OCI-LY3 (cell line): ENCODE measurements around the gene SLC6A11.

Experiments used
- H2AFZ ChIP-seq: fragments of 200-600, 300-600 bp; shearing (Covaris generic); 2 replicates; pipeline ENCODE4 v1.6.0; 2014; ENCODE audit warnings: antibody characterized with exemption, low read depth, low read length
- H3K27ac ChIP-seq: fragments of 200-600, 300-600 bp; sonication (generic); 2 replicates; pipeline ENCODE4 v1.5.1; 2014; ENCODE audit warnings: mild to moderate bottlenecking, low read length, moderate library complexity, mixed read lengths
- H3K27me3 ChIP-seq: fragments of 200-600, 300-600 bp; sonication (generic); 2 replicates; pipeline ENCODE4 v1.6.1; 2014; ENCODE audit warnings: low read depth, low read length, mixed read lengths
- H3K36me3 ChIP-seq: fragments of 200-600, 300-600 bp; sonication (generic); replicated peaks from 2 replicates; pipeline ENCODE3; 2014; ENCODE audit warnings: low read depth, low read length, mixed read lengths
- H3K4me1 ChIP-seq: fragments of 300-600, 200-600 bp; sonication (generic); 2 replicates; pipeline ENCODE4 v1.6.1; 2014; ENCODE audit warnings: low read length, mixed read lengths
- H3K4me2 ChIP-seq: fragments of 200-600, 300-600 bp; sonication (generic); 2 replicates; pipeline ENCODE4 v1.6.1; 2014; ENCODE audit warnings: low read length, mixed read lengths
- H3K4me3 ChIP-seq: fragments of 300-600, 200-600 bp; sonication (generic); 2 replicates; pipeline ENCODE4 v1.5.1; 2014; ENCODE audit warnings: antibody characterized with exemption, mild to moderate bottlenecking, low read length, moderate library complexity
- H3K79me2 ChIP-seq: fragments of 300-600, 200-600 bp; shearing (Covaris generic); 2 replicates; pipeline ENCODE4 v1.6.1; 2014; ENCODE audit warnings: mild to moderate bottlenecking, low read length, mixed read lengths
- H3K9ac ChIP-seq: fragments of 300-600, 200-600 bp; shearing (Covaris generic); 2 replicates; pipeline ENCODE4 v1.6.0; 2014; ENCODE audit warnings: mild to moderate bottlenecking, low read length, moderate library complexity
- H3K9me3 ChIP-seq: fragments of 200-600, 300-600 bp; shearing (Covaris generic); 2 replicates; pipeline ENCODE4 v1.6.1; 2014; ENCODE audit warnings: low read length, mixed read lengths; ENCODE audit not compliant: insufficient read depth
- H4K20me1 ChIP-seq: fragments of 200-600, 300-600 bp; sonication (generic); 2 replicates; pipeline ENCODE4 v1.6.1; 2016; ENCODE audit warnings: low read length, mixed read lengths; ENCODE audit not compliant: insufficient read depth
- EZH2phosphoT487 ChIP-seq: fragments of 200-600 bp; shearing (Covaris generic); IDR thresholded peaks from 2 replicates; pipeline ENCODE4 v1.6.1; 2018; ENCODE audit warnings: antibody characterized with exemption, mixed run types, low read depth
- TF ChIP-seq, protein P1 (sequence below): fragments of 200-600, 300-600 bp; sonication (generic); IDR thresholded peaks from 2 replicates; pipeline ENCODE4 v1.5.1; 2014; ENCODE audit warnings: antibody characterized with exemption, low read length, low read depth

SLC6A11 gene

DNA sequence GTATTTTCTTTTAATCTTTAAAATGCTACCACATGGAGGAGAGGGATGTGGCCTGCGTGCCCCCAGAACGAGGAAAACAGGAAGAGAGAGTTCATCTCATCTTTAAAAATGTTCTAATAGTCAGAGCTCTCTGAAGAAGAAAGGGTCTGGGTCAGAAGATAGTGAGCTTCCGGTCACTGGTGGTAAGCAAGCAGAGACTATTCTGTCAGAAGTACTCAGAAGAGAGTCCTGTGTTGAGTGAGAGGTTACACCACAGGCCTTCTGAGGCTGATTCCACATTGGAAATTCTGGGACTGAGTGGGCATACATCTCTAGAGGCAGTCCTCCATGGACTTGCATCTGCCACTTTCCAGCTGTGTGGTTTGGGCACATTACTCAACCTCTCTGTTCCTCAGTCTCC is 94.3 kb downstream of the SLC6A11 start:
- no peak overlapping the region for H3K27ac ChIP-seq
- no peaks in the 10 kb centered on the region for H3K79me2 ChIP-seq
- H3K27me3 ChIP-seq: no peaks in the 10 kb centered on the region
- peaks cover 14% of the 10 kb centered on the region; the same call in 1 of the 2 replicates for H3K9me3 ChIP-seq
- H3K36me3 ChIP-seq: no peaks in the 10 kb centered on the region
- no peak overlapping the region for H3K4me2 ChIP-seq
- TF ChIP-seq EZH2phosphoT487: no peak
- TF ChIP-seq, protein P1, sequence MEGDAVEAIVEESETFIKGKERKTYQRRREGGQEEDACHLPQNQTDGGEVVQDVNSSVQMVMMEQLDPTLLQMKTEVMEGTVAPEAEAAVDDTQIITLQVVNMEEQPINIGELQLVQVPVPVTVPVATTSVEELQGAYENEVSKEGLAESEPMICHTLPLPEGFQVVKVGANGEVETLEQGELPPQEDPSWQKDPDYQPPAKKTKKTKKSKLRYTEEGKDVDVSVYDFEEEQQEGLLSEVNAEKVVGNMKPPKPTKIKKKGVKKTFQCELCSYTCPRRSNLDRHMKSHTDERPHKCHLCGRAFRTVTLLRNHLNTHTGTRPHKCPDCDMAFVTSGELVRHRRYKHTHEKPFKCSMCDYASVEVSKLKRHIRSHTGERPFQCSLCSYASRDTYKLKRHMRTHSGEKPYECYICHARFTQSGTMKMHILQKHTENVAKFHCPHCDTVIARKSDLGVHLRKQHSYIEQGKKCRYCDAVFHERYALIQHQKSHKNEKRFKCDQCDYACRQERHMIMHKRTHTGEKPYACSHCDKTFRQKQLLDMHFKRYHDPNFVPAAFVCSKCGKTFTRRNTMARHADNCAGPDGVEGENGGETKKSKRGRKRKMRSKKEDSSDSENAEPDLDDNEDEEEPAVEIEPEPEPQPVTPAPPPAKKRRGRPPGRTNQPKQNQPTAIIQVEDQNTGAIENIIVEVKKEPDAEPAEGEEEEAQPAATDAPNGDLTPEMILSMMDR: no peak
- no peak overlapping the region for H3K9ac ChIP-seq
- no peaks in the 10 kb centered on the region for H3K4me1 ChIP-seq
- no peak overlapping the region for H2AFZ ChIP-seq
- H4K20me1 ChIP-seq: no peaks in the 10 kb centered on the region
- no peak overlapping the region for H3K4me3 ChIP-seq

DNA sequence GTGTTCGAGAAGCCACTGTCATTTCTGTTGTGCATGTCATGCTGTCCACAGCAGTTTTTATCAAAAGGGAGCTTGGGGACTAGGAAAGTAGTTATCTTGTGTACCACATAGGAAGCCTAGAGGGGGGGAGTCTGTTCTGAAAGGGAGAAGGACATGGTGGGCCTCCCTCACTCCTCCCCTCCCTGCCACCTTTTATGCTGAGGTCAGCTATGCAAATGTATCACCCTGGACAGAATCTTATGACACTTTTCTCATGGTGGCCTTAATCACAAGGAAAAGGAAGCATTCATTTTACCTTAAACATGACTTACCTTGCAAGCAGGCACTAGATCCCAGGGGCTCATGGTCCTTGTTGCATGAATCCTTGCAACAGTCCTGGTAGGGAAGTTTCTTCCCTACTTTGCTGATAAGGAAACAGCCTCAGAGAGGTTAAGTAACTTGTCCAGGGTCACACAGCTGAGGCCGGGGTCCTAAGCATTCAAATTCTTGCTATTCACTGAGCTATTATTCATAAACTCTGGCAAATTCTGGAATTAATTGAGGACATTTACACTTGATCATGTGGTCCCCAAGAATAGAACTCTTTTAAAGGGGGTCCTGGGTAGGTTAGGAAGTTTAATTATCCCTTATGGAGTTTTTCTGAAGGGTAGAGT is 95.4 kb downstream of the SLC6A11 start:
- no peak overlapping the region for H3K4me3 ChIP-seq
- no peaks in the 10 kb centered on the region for H3K4me1 ChIP-seq
- H3K4me2 ChIP-seq: no peak overlapping the region
- H3K27ac ChIP-seq: no peak overlapping the region
- no peak overlapping the region for H3K9ac ChIP-seq
- H3K27me3 ChIP-seq: peaks cover 5% of the 10 kb centered on the region
- H3K79me2 ChIP-seq: no peaks in the 10 kb centered on the region
- H3K36me3 ChIP-seq: no peaks in the 10 kb centered on the region
- no peaks in the 10 kb centered on the region for H4K20me1 ChIP-seq
- H3K9me3 ChIP-seq: peaks cover 11% of the 10 kb centered on the region; the same call in 1 of the 2 replicates
- TF ChIP-seq EZH2phosphoT487: no peak
- TF ChIP-seq, protein P1: no peak
- no peak overlapping the region for H2AFZ ChIP-seq

DNA sequence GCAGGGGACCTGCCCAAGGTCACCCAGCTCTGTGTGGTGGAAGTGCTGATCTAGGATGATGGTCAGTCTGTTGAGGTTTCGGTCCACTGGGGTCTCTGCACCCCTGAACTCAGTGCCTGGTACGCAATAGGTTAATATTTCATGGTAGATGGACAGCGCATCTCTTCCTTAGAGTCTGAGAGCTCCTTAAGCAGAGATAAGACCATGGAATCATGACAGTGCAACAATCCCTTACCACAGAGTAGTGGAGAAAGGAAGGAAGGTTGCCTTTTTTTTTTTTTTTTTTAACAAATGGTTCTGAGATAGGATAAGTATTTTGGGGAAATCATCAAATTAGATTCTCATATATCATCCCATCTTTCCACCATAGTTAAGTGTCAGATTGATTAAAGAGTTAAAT is 96.8 kb downstream of the SLC6A11 start:
- H3K4me1 ChIP-seq: no peaks in the 10 kb centered on the region
- H3K79me2 ChIP-seq: no peaks in the 10 kb centered on the region
- no peak overlapping the region for H3K27ac ChIP-seq
- H4K20me1 ChIP-seq: no peaks in the 10 kb centered on the region
- no peak overlapping the region for H3K4me2 ChIP-seq
- no peak overlapping the region for H3K4me3 ChIP-seq
- no peak overlapping the region for H3K9ac ChIP-seq
- no peak overlapping the region for H2AFZ ChIP-seq
- H3K27me3 ChIP-seq: peaks cover 9% of the 10 kb centered on the region
- no peaks in the 10 kb centered on the region for H3K36me3 ChIP-seq
- H3K9me3 ChIP-seq: no peaks in the 10 kb centered on the region; the same call in 1 of the 2 replicates
- TF ChIP-seq EZH2phosphoT487: no peak
- TF ChIP-seq, protein P1: no peak

DNA sequence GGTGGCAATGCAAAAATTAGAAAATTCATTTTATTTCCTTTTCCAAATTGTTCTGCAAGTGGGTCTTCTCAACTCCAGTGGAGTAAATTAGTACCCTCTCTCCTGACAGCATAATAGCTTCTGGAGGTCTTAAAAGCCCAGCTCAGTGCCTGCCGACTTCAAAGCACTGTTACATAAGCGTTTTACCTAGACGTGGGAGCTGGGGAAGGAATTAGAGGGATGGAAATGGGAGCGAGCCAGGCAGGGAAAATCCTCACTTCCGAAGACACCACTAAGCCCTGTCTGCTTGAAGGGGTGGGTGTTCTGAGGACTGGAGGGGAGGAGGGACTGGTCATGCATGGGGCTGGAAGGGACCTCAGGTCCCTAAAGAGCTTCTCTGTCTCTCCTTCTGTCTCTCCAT is 99.3 kb downstream of the SLC6A11 start:
- Histone ChIP-seq H3K4me2 (no peak overlapping the region), H2AFZ (no peak overlapping the region), H3K27me3 (peaks cover 15% of the 10 kb centered on the region), H3K4me1 (no peaks in the 10 kb centered on the region), H3K79me2 (no peaks in the 10 kb centered on the region), H3K9ac (no peak overlapping the region), H3K4me3 (no peak overlapping the region), H3K27ac (no peak overlapping the region), H3K36me3 (no peaks in the 10 kb centered on the region), H4K20me1 (no peaks in the 10 kb centered on the region), H3K9me3 (no peaks in the 10 kb centered on the region)
- TF ChIP-seq, protein P1: no peak
- no peak for TF ChIP-seq EZH2phosphoT487
